PC-9 (cell line): ENCODE measurements around the gene CADM2. TPM values are rescaled to one million over a fixed set of nuclear protein-coding genes. Genes with fewer than 3 reads are reported as not detected.

Experiments used
- BruUV-seq: library from RNA; stranded (reverse); fragments of 400-500 nt; replicated peaks from 2 replicates; lab custom pipeline; 2021; lab: Mats Ljungman, UMichigan
- CTCF ChIA-PET: fragments of 300-600 bp; sonication (Branson Sonifier 250); formaldehyde crosslinking; loops from one replicate; lab custom pipeline; 2022; ENCODE audit warnings: antibody characterized with exemption; lab: Charles Lee
- POLR2A ChIA-PET: fragments of 300-600 bp; sonication (Branson Sonifier 250); formaldehyde crosslinking; loops from one replicate; lab custom pipeline; 2022; ENCODE audit warnings: antibody characterized with exemption; ENCODE audit not compliant: unreplicated experiment; lab: Charles Lee
- DNase-seq, 2 experiments: peaks; one replicate each; pipeline versions ENCODE4 v3.0.0 to v3.0.0-alpha.2; 2015 to 2022; ENCODE audit warnings: mixed read lengths in 1 of 2
- H2AFZ ChIP-seq: fragments of 200-600 bp; sonication (generic); 2 replicates; pipeline ENCODE4 v1.8.1; 2017; ENCODE audit warnings: antibody characterized with exemption
- H3F3A ChIP-seq: fragments of 200-600 bp; sonication (generic); 2 replicates; pipeline ENCODE4 v1.8.1; 2017; ENCODE audit warnings: antibody characterized with exemption, mild to moderate bottlenecking, low read depth; ENCODE audit not compliant: insufficient read depth
- H3K27ac ChIP-seq: fragments of 200-600 bp; sonication (generic); 2 replicates; pipeline ENCODE4 v1.6.1; 2016; ENCODE audit warnings: mixed run types
- H3K27me3 ChIP-seq: fragments of 200-600 bp; sonication (generic); 2 replicates; pipeline ENCODE4 v1.6.1; 2016; ENCODE audit warnings: low read depth, mixed run types; ENCODE audit not compliant: insufficient read depth
- H3K36me3 ChIP-seq: fragments of 200-600 bp; sonication (generic); 2 replicates; pipeline ENCODE4 v1.6.1; 2016; ENCODE audit warnings: low read depth, mixed run types
- H3K4me1 ChIP-seq: fragments of 200-600 bp; sonication (generic); replicated peaks from 2 replicates; pipeline ENCODE4 v1.6.1; 2016; ENCODE audit warnings: mixed run types; ENCODE audit not compliant: insufficient read depth
- H3K4me2 ChIP-seq: fragments of 200-600 bp; sonication (generic); 2 replicates; pipeline ENCODE4 v1.6.1; 2017; ENCODE audit warnings: mixed run types
- H3K4me3 ChIP-seq: fragments of 200-600 bp; sonication (generic); 2 replicates; pipeline ENCODE4 v1.6.1; 2016; ENCODE audit warnings: mixed run types
- H3K79me2 ChIP-seq: fragments of 200-600 bp; sonication (generic); 2 replicates; pipeline ENCODE4 v1.6.1; 2017; ENCODE audit warnings: low read depth, mixed run types
- H3K9me2 ChIP-seq: fragments of 200-600 bp; sonication (generic); 2 replicates; pipeline ENCODE4 v1.8.1; 2017; ENCODE audit warnings: mild to moderate bottlenecking; ENCODE audit not compliant: insufficient read depth
- H3K9me3 ChIP-seq: fragments of 200-600 bp; sonication (generic); 2 replicates; pipeline ENCODE4 v1.8.1; 2016; ENCODE audit warnings: low read depth; ENCODE audit not compliant: insufficient read depth
- H4K20me1 ChIP-seq: fragments of 200-600 bp; sonication (generic); 2 replicates; pipeline ENCODE4 v1.8.1; 2017; ENCODE audit not compliant: insufficient read depth
- CTCF ChIP-seq: fragments of 200-600 bp; sonication (generic); conservative IDR thresholded peaks from 2 replicates; pipeline ENCODE4 v1.6.1; 2017; ENCODE audit warnings: mixed run types, antibody characterized with exemption, mild to moderate bottlenecking, moderate library complexity
- EZH2 ChIP-seq: fragments of 200-600 bp; sonication (generic); IDR thresholded peaks from 2 replicates; pipeline ENCODE4 v1.8.0; 2017; ENCODE audit warnings: antibody characterized with exemption, low read depth
- intact Hi-C: fragments of 100-400 bp; cut with micrococcal nuclease; formaldehyde crosslinking; loops from one replicate; pipeline ENCODE4 v1.10.0; 2022; ENCODE audit not compliant: unreplicated experiment
- total RNA-seq: library from RNA; stranded (reverse); gene quantifications from 2 replicates; pipeline ENCODE4 v1.2.3, GENCODE V29; 2021

CADM2 gene
- total RNA-seq, 1 experiment from 2014 or later: 0.59 TPM

GRCh38 chr3:85524104-85524503, 565.3 kb downstream of the CADM2 start:
- Histone ChIP-seq H3K4me1 (peaks cover 4% of the 10 kb centered on the region; the same call in 1 of the 2 replicates), H2AFZ (no peak overlapping the region), H3K4me3 (no peak overlapping the region), H3K4me2 (no peak overlapping the region), H4K20me1 (no peaks in the 10 kb centered on the region), H3K9me3 (peaks cover 3% of the 10 kb centered on the region; the same call in 1 of the 2 replicates), H3K27ac (no peak overlapping the region), H3K79me2 (no peaks in the 10 kb centered on the region), H3K9me2 (no peaks in the 10 kb centered on the region), H3K36me3 (no peaks in the 10 kb centered on the region), H3K27me3 (no peaks in the 10 kb centered on the region), H3F3A (no peaks in the 10 kb centered on the region; the same call in 1 of the 2 replicates)
- no TSS peak for BruUV-seq
- CTCF ChIA-PET: no interaction called here
- intact Hi-C loops: no loop called here
- TF ChIP-seq EZH2 (no peak), CTCF (no peak)
- POLR2A ChIA-PET: no interaction called here
- no peak for DNase-seq

GRCh38 chr3:85525264-85525663, 566.5 kb downstream of the CADM2 start:
- no peaks in the 10 kb centered on the region for H3K9me2 ChIP-seq
- no peaks in the 10 kb centered on the region for H3K79me2 ChIP-seq
- peaks cover 3% of the 10 kb centered on the region; the same call in 1 of the 2 replicates for H3K9me3 ChIP-seq
- no peaks in the 10 kb centered on the region for H3K36me3 ChIP-seq
- BruUV-seq: no TSS peak
- TF ChIP-seq CTCF (no peak), EZH2 (no peak)
- H4K20me1 ChIP-seq: no peaks in the 10 kb centered on the region
- intact Hi-C loops: no loop called here
- POLR2A ChIA-PET: no interaction called here
- no peak overlapping the region for H2AFZ ChIP-seq
- no peaks in the 10 kb centered on the region for H3K27me3 ChIP-seq
- H3K4me3 ChIP-seq: no peak overlapping the region
- H3K27ac ChIP-seq: no peak overlapping the region
- CTCF ChIA-PET: no interaction called here
- H3F3A ChIP-seq: no peaks in the 10 kb centered on the region; the same call in 1 of the 2 replicates
- H3K4me2 ChIP-seq: no peak overlapping the region
- H3K4me1 ChIP-seq: peaks cover 4% of the 10 kb centered on the region; the same call in 1 of the 2 replicates
- DNase-seq: no peak

- no TSS peak for BruUV-seq
- Histone ChIP-seq H4K20me1 (no peaks in the 10 kb centered on the region), H2AFZ (no peak overlapping the region), H3K9me3 (no peaks in the 10 kb centered on the region), H3F3A (no peaks in the 10 kb centered on the region), H3K4me1 (no peaks in the 10 kb centered on the region), H3K79me2 (no peaks in the 10 kb centered on the region), H3K4me2 (no peak overlapping the region), H3K27ac (no peak overlapping the region), H3K36me3 (no peaks in the 10 kb centered on the region), H3K9me2 (no peaks in the 10 kb centered on the region), H3K27me3 (no peaks in the 10 kb centered on the region), H3K4me3 (no peak overlapping the region)
- TF ChIP-seq EZH2: no peak
- TF ChIP-seq CTCF: no peak
- ChIA-PET CTCF (no interaction called here), POLR2A (no interaction called here)
- intact Hi-C loops: no loop called here
- DNase-seq: no peak
Observed at GRCh38 chr3:85533586-85533985, 574.8 kb downstream of the CADM2 start.
